Dermis blood vessel endothelial cell (primary cell): ENCODE data around the gene MAD1L1. TPM values are rescaled to one million over a fixed set of nuclear protein-coding genes. Genes with fewer than 3 reads are reported as not detected.
"Not testable (repeated sequence)": the region's sequence is repeated elsewhere in the genome, so short reads cannot be mapped to it uniquely, and the experiment has no call there.

ENCODE experiments used
- DNase-seq: peaks from one replicate; pipeline ENCODE4 v3.0.0; 2010
- total RNA-seq: library from RNA; depleted of rRNA; stranded (reverse); fragments of >200 nt; gene quantifications from 2 replicates; pipeline ENCODE4 v1.2.3, GENCODE V29; 2014

The MAD1L1 gene
- total RNA-seq, 1 donor from 2014 or later, result 53.3 TPM

- DNase-seq, result no peak
Observed at GRCh38 chr7:2059964-2060700, 172.6 kb downstream of the MAD1L1 start.

DNA sequence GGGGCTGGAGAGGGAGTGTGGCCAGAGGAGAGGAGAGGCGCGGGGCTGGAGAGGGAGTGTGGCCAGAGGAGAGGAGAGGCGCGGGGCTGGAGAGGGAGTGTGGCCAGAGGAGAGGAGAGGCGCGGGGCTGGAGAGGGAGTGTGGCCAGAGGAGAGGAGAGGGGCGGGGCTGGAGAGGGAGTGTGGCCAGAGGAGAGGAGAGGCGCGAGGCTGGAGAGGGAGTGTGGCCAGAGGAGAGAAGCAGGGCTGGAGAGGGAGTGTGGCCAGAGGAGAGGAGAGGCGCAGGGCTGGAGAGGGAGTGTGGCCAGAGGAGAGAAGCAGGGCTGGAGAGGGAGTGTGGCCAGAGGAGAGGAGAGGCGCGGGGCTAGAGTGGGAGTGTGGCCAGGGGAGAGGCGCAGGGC lies 174.5 kb downstream of the MAD1L1 start:
- DNase-seq, result not testable (repeated sequence)

DNA sequence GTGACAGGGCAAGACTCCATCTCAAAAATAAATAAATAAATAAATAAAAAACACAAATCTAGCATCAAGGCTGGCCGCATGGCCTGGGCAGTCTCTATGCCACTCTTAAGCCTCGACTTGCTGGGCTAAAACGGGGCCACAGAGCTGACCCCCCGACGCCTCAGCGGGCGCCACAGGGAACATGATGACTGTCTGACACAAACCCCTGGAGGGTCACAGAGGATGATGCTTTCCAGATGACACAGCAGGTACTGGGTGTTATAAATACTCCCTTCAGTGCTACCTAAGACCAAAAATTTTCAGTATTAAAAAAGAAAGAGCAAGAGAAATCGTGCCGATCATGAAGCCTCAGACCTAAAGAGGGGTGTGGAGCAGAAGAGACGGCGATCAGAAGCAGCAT lies 176.8 kb downstream of the MAD1L1 start:
- DNase-seq, result no peak

- no peak for DNase-seq
Observed at GRCh38 chr7:2054927-2055326, 177.8 kb downstream of the MAD1L1 start.

GRCh38 chr7:2053395-2053794 lies 179.3 kb downstream of the MAD1L1 start:
- no peak for DNase-seq

DNA sequence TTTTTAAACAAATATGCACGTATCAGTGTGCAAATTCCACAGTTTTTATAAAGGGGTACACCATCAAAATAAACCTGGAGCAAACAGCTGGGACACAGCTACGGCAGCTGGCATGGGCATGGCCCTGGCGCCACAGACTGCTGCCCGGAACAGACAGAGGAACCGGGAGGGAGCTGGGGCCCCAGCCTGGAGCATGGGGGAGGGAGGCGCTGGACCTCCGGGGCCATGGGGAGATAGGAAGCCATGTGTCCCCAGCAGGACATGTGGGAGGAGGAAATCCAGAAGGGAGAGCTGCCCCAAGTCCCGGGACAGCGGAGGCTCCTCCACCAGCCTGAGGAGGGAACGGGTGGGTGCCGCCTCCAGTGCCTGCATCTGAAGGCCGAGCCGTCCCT lies 180.1 kb downstream of the MAD1L1 start:
- DNase-seq, result no peak

DNA sequence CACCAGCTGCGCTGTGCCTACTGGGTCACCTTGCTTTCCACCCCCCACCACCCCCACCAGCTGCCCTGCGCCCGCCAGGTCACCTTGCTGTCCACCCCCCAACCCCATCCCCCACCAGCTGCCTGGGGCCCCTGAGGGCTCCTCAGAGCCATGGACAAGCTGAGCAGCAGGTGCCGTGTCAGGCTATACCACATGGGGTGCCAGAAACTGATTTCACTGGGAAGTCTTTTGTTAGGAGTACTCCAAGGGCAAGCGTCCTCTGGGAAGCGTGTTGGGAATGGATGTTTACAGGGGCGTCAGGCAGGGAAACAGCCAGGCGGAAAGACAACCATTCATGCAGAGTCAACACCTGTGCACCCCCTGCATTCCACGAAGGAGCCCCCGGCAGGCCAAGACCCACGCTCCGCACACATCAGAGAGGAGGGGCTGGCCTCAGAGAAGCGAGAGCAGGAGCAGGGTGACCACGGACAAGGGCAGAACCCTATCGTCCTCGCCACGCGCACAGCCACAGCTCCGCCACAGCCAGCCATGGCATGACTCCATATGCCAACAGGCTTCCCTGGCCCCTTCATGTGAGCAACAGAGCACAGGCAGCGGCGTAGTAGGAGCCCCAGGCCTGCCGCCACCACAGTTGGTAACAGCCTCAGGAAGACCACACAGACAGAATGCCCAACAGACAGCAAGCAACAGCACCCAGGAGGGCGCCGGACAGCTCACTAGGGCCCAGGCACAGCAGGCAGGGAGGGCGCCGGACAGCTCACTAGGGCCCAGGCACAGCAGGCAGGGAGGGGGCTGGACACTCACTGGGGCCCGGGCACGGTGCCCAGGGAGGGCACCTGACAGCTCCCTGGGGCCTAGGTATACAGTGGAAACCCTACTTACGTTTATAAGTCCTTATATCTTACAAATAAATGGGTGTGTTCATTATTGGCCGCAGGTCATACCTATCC lies 180.8 kb downstream of the MAD1L1 start:
- no peak for DNase-seq

DNA sequence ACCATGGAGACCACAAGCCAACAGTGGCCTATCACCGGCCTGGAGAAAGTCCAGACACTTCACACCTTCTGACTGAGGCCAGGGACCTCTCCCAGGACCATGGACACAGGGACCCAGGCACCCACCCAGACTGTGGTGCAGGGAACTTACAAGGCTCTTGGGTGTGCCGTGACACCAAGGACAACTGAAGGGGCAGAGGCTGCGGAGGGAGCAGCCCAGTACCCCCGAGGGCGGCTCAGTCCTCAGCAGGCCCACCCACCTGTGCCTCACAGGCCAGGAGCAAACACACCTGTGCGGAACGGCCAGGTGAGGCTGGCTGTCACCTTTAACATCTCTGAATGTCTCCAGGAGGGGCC lies 182.3 kb downstream of the MAD1L1 start:
- no peak for DNase-seq

GRCh38 chr7:2049782-2050510 lies 182.8 kb downstream of the MAD1L1 start:
- no peak for DNase-seq

DNA sequence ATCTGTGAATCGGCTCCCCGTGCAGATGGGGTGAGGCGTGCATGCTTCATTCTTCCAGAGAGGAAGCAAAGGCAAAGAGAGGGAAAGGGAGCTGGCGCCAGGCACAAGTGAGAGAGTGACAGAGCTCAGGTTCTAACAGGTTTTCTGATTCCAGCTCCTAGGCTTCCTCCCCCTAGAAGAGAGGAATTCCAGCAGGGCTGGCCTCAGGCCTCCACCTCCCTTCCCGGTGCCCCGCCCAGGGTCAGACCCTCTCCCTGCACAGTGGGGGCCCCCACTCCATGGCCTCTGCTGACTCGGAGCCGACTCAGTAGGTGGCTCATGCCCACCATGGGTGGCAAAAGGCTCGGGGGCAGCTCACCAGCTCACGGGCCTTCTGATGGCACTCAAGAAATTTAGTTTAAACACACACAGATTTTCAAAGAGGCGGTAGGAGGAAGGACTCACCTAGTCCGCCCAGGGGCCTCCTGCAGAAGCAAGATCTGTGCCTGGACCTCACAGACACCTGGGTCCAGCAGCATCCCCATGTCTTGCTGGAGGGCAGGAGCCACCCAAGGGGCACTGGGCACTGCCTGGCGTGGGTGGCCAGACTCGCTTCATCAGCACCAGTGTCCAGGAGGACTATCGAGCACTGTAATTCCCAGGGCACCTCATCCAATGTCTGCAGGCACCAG lies 183.5 kb downstream of the MAD1L1 start:
- no peak for DNase-seq

DNA sequence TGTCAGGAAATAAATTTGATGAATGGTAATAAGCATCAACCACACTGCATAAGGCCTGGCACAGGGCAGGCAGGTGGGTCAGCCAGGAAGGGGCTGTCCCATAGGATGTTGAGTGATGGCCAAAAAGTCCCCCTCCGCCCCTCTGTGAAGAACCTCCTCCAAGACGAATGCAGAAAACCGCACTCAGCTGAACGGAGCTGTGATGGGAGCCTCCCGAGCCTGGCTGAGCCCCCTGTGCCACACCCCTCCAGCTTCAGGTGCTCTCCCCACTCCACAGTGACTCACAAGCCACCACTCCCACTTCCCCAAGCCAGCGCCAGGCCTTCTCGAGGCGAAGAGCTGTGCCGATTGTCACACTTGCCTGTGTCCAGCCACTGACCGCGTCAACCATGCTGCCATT lies 184.2 kb downstream of the MAD1L1 start:
- DNase-seq, result no peak

DNA sequence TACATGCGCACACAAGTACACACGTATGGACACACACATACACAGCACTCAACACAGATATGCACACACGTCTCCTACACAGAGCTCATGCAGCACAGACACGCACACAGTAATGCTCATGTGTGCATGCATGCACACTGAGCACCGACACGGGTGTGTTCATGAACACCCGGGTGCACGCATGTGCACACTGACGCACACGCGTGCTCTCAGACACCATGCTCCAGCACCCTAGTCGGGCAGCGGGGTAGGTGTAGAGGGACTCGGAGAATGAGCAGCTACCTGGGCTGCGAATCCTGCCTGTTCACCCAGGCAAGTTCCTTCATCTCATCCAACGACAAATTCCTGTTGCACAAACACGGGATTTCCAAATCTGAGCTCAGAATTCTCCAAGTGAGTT lies 184.7 kb downstream of the MAD1L1 start:
- no peak for DNase-seq

DNA sequence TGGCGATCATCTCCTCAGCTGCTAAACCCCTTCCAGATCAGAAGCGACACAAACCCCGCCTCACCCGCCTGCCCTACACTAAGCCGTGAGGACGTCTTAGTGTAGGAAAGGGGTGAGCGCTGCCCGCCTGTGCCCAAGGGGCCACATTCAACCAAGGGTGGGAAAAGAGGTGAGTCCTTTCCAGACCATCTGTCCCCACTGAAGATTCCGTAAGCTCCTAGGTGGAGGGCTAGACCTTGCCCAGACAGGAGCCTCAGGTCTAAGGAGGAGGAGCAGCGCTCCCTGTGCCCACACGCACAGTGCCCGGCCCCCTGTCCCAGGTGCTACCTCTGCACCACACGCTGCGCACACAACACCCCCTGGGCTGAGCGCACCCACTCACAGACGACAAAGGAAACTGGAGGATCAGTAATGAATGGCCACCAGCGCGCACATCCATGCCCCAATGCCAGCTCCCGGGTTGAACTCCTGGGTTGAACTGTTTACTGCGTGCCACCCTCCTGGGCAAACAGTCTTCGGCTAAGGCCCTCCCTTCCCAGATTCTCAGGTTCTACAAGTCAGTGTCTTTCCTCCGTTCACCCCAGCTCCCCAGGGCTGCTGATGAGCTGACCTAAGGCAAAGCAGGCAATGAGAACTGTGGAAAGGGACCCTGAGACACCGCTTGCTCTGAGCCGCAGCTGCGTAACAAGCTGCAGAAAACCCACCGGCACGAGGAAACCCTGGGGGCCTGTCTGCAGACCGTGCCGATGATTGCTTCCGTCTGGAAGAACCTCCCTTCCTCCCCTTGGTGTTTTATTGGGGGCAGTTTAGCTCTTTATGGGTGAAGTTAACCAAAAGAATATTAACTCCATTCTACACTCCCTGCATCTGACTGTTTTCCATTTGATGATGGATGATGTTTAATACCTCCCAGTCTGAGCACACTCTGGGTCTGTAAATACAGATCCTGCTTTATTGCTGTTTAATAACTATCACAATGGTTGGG lies 185.9 kb downstream of the MAD1L1 start:
- no peak for DNase-seq

GRCh38 chr7:2045559-2046405 lies 187.0 kb downstream of the MAD1L1 start:
- DNase-seq, result no peak

DNA sequence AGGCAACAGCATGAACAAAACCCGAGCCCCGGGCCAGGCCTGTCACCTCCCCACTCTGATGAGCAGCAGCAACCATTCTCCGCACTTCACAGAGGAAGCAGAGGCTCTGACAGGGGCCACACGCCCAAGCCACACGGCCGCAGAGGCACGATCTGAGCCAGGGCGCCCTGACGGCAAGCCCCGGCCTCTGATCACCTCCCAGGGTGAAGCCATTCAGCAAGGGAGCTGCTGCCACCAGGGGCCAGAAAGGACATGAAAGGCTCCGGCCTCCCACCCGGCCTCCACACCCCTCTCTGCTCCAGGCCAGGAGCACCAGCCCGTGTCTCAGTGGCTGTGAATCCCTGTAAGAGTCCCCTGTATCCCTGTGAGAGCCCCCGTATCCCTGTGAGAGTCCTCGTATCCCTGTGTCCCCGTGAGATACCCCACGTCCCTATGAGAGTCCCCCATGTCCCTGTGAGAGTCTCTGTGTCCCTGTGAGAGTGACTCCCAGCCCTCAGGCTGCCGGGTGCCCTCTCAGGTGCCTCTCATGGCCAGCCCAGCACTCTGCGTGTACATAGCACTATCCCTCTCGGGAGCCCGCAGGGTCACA lies 187.8 kb downstream of the MAD1L1 start:
- no peak for DNase-seq

GRCh38 chr7:2044311-2044882 lies 188.3 kb downstream of the MAD1L1 start:
- no peak for DNase-seq

DNA sequence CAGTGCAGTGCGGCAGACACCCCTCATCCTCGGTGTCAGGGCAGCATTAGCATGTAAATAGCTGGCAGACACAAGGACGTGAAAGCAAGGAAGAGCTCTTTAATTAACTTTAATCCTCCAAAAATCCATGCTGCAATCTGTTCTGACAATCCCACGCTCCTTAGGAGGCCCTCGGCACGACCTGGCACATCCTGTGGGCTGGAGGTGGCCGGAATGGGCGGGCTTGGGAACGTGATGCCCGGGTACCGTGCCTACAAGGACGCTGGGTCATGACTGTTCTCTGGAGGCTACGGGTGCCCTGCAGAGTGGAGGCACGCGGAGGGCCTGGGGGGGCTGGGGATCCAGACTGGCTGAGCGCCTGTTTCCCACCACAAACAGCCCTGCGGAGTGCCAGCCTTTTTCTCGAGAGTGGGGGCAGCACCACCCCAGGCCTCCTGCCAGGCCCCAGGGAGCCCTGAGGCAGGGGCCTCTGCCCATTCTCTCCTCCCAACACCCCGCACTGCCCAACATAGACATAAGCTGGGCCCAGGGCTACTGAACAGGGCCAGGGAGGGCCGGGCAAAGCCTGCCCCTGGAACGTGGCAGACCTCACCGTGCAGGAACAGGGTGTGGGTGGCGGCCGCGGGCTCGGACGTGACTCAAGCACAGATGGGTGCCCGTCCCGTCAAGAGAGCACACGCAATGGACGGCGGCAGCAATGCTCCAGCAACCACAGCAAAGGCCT lies 189.3 kb downstream of the MAD1L1 start:
- DNase-seq, result no peak

DNA sequence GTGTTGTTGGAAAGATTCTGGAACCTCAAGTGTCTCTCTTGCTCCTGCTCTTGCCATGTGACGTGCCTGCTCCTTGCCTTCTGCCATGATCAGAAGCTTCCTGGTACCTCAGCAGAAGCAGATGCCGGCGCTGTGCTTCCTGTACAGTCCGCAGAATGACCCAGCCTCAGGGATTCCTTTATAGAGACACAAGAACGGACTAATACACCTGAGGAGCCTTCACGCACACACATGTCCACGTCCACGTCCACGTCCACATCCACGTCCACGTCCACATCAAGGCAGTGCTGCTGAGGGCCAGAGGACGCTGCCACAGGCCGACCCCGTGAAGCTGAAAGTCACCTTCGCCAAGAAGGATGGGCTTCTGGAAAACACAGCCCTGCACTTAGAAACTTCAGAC lies 190.1 kb downstream of the MAD1L1 start:
- no peak for DNase-seq
